ENCODE measurements around the gene IL13.
"Not testable (repeated sequence)": the region's sequence is repeated elsewhere in the genome, so short reads cannot be mapped to it uniquely, and the experiment has no call there.

Gene IL13

DNA sequence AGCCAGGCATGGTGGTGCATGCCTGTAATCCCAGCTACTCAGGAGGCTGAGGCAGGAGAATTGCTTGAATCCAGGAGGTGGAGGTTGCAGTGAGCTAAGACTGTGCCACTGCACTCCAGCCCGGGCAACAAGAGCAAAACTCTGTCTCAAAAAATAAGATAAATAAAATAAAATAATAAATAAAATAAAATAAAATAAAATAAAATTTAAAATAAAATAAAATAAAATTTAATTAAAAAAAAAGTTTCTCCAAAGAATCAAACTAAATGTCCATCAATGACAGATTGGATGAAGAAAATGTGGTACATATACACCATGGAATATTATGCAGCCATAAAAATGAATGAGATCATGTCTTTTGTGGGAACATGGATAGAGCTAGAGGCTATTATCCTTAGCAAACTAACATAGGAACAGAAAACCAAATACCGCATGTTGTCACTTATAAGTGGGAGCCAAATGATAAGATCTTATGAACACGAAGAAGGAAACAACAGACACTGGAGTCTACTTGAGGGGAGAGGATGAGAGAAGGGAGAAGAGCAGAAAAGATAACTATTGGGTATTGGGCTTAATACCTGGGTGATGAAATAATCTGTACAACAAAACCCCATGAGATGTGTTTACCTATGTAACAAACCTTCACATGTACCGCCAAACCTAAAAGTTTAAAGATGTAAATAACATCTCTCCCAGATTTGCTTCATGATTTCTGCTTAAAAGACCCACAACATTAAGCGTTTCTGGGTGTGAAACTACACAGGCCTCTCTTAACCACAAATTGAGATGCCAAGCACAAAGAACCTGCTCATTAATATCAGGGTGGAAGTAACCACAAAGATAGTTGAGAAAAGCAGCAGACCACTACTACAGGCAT, 34.0 kb downstream of the IL13 start:
- DNase-seq, result not testable (repeated sequence)

DNA sequence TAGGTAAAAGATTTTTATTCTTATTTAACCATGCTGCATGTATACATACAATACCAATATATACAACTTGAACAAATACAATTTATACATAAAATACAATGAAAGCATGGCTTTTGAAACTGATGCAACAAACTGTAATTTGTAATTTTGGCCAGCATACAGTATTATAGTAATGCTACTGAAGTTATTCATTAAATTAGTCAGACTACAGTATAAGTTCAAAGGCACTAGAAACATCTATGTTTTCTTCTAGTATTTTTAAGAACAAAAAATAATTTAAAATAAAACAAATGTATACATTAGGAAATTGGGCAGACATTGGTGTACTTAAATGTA, 34.6 kb downstream of the IL13 start:
- no peak for DNase-seq

DNA sequence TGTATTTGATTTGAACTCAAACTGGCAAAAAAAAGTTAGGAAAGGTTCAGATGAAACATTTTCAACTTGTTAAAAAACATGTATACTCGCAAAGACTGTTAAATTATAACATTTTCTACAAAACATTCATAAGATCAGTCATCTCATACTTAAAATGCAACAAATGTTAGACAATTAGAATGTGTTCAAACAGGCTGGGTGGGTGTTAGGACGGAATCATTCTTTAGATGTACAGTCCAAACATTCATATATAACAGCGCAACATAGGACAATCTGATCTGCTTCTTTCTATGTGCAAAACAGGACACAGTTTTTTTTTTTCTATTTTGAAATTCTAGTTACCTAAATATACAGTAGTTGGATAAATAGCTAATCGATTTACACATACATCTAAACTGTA, 38.0 kb downstream of the IL13 start:
- no peak for DNase-seq

DNA sequence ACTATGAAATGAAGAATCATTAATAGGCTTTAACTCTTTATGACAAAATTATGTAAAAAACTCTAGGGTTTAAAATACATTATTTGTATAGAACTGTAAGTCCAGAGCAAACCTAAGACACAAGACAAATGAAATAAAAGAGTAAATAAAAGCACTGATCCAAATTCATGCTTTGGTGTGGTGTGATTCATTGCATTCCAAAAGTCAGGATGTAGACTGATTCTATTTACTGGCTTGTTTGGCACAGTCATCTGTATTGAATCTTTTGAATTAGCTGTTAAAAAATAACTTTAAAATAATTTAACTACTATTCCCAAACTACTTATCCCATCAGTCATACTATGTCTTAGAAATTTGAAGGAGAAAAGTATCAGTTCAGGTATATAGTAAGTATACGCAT, 46.9 kb downstream of the IL13 start:
- DNase-seq, result no peak

GRCh38 chr5:132708645-132709044, 50.7 kb downstream of the IL13 start:
- no peak for DNase-seq

Data from DMS 273 treated with DMSO at 0.1 percent for 48 hours (cell line).